NCI-H82 treated with DMSO at 0.1 percent for 48 hours (cell line): Measurements from ENCODE around the gene LCNL1.
"Not testable (repeated sequence)": the region's sequence is repeated elsewhere in the genome, so short reads cannot be mapped to it uniquely, and the experiment has no call there.

Experiments used
- DNase-seq: peaks from one replicate; lab custom pipeline; 2025; ENCODE audit not compliant: unreplicated experiment; lab: John Stamatoyannopoulos, UW

The LCNL1 gene

GRCh38 chr9:137021979-137022661 lies 39.3 kb downstream of the LCNL1 start:
- no peak for DNase-seq

- no peak for DNase-seq
Observed at GRCh38 chr9:137022662-137023008, 39.8 kb downstream of the LCNL1 start.

GRCh38 chr9:137023157-137023556 lies 40.4 kb downstream of the LCNL1 start:
- DNase-seq, result no peak

- no peak for DNase-seq
Observed at GRCh38 chr9:137023583-137023991, 40.8 kb downstream of the LCNL1 start.

- DNase-seq, result no peak
Observed at GRCh38 chr9:137025517-137025966, 42.7 kb downstream of the LCNL1 start.

GRCh38 chr9:137026384-137026783 lies 43.6 kb downstream of the LCNL1 start:
- DNase-seq, result no peak

- no peak for DNase-seq
Observed at GRCh38 chr9:137026828-137027227, 44.0 kb downstream of the LCNL1 start.

GRCh38 chr9:137027369-137028262 lies 44.8 kb downstream of the LCNL1 start, which contains the start of gene ABCA2:
ABCA2 (minus strand) TSS chr9:137028237; CDS start chr9:137028140, 97 bp downstream.
- DNase-seq, result no peak

GRCh38 chr9:137028263-137029057 lies 45.7 kb downstream of the LCNL1 start:
- DNase-seq, result peak; percentile 5

- DNase-seq, result peak; percentile 32
Observed at GRCh38 chr9:137029058-137029936, 46.5 kb downstream of the LCNL1 start.

- no peak for DNase-seq
Observed at GRCh38 chr9:137030006-137030405, 47.2 kb downstream of the LCNL1 start.

GRCh38 chr9:137030538-137031527 lies 48.0 kb downstream of the LCNL1 start:
- no peak for DNase-seq

GRCh38 chr9:137031904-137032640 lies 49.3 kb downstream of the LCNL1 start, which contains the start of gene FUT7:
FUT7 (minus strand) TSS chr9:137032088; CDS start chr9:137031991, 97 bp downstream.
- no peak for DNase-seq

- DNase-seq, result no peak
Observed at GRCh38 chr9:137032858-137033257, 50.1 kb downstream of the LCNL1 start.

GRCh38 chr9:137033481-137033880 lies 50.7 kb downstream of the LCNL1 start:
- not testable (repeated sequence) for DNase-seq

- DNase-seq, result no peak
Observed at GRCh38 chr9:137034039-137034708, 51.4 kb downstream of the LCNL1 start.

- peak; percentile 68 for DNase-seq
Observed at GRCh38 chr9:137034709-137035506, 52.1 kb downstream of the LCNL1 start.
